A549 treated with Hydrocortisone at 1 μM for 4 hours (cell line): Measurements from ENCODE around the gene C11orf98. TPM values are rescaled to one million over a fixed set of nuclear protein-coding genes. Genes with fewer than 3 reads are reported as not detected.

Experiments used
- total RNA-seq: library from RNA; stranded (reverse); fragments of 200-300 nt; extraction: Qiagen RNA extraction; gene quantifications from 5 replicates; pipeline ENCODE4 v1.2.3, GENCODE V29; 2022

C11orf98 gene
- total RNA-seq = 115 to 147 TPM (median 128 TPM) in 5 replicates

DNA sequence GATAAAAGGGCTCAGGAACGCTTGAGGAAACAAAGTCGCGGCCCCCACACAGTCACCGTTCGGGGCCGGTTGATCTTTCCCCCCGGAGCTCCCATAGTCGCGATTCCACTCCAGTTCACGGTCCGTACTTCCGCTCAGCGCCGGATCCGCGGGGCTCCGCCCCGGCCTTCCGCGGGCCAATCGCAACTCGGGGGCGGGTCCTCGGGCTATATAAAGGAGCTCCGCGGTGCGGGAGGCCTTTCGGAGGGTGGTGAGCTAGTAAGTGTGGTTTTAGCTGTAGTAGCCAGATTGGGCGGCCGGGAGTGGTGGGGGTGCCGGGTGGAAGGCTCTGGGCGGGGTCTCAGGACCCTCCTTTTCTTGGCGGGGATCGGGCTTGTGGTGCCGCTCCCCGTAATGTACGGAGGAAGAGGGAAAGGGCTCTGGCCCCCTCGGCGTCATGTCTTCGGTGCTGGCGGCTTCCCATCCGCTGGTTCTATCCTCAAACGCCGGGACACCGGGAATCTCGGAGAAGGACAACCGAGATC is at the start of gene C11orf98, which contains the start of gene CSKMT:
Gene C11orf98 (minus strand): TSS at position 136 of the 524 bp plus-strand sequence. CDS start 41 bp downstream, at position 95.
Gene CSKMT (plus strand): TSS at position 238 of the 524 bp plus-strand sequence. CDS start 568 bp downstream, outside the sequence.

DNA sequence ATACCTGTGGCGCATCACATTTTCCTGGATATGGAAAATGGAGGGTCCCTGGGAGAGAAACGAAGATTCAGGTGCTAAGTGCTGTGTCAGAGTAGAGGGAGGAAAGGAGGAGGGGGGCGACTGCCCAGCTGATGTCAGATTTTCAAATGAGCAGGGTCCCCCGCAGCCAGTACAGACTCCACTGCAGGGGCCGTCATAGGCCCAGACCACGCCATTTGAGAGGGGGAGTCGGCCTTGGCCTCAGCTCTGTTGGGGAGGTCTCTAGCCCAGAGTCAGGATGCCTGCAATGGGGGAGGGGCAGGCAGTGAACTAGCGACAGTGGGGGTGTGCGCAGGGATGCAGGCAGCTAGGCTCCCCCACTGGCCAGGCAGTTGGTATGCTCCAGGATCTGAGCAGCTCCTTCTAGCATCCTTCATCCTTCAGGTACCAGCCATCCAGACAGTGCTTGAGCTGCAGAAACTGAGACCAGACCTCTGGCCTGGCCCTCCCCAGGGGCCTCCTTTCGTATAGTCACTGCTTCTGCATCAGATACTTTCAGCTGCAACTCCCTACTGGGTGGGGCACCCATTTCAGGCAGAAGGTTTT is 42.4 kb upstream of the C11orf98 start, which contains the start of the genes BSCL2 and GNG3:
Gene BSCL2 (minus strand): TSS at position 148 of the 585 bp plus-strand sequence. CDS start 229 bp downstream, outside the sequence.
Gene GNG3 (plus strand): TSS at position 400 of the 585 bp plus-strand sequence. CDS start 620 bp downstream, outside the sequence.

DNA sequence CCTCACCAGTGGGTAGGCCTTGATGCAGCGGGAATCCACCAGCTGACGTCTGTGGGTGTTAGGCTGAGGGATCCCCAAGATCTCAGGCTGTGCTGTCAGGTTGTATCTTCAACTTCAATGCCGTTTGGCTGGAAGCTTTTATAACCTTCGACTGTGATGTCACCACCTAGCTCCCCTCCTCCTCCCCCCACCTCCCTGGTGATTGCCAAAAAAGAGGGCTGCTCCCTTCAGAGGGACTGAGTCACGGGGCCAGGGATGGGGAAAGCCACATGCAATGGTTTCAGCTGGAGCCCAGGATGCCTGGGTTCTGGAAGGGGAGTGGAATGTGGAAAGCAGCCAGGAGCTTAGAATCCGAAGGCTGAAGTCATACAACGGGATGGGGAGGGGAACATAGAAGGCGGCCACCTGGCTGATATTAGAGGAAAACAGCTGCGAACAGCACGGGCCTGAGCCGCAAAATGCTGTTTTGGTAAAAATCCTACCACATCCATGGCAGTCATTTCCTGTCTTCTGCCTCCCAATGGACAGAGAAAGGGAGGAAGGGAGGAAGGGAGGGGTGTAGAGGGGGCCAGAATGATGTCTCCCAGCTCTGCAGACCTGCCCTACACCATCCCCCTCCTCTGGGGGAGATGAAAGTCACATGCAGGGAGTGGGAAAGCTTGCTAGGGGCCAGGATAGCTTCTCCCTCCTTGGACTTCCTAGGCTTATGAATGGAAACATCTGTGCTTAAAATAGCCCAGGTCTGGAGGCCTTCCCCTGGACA is 24.6 kb upstream of the C11orf98 start, which contains the start of gene LRRN4CL:
Gene LRRN4CL (minus strand): TSS at position 110 of the 763 bp plus-strand sequence. CDS start 1,022 bp downstream, outside the sequence.

DNA sequence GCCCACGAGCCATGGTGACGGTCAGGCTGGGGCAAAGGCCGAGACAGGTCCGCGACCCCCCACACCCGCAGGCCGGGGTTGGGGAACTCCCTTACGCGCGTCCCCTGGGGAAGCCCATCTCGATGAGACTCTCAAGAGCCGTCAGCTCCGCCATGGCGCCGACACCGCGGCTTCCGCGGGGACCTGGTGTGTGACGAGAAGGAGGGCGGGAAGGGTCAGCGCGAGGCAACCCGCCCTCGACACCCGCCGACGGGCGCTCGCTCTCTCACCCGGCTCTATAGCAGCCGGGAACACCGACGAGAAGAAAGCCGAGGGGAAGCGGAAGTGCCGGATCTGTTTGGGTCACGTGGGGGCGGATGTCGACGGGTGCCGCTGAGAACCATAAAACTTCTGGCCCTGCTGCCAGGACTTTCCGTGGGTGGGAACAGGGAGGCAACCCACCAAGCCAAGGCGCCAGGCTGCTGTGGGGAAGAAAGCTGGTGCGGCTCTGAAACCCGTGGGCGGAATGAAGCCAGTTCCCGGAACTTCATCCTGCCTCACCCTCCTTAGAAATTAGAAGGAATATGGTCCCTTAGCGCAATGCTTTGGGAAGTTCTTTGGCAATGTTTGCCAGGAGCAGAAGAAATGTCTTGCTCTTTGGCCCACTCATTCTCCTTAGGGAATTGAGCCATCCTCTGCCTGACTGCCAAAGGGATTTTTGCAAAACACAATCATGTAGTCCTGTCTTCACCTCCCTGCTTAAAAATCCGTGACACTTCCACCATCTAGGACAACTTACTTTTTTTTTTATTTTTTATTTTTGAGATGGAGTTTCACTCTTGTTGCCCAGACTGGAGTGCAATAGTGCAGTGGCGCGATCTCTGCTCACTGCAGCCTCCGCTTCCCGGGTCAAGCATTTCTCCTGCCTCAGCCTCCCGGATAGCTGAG is 14.0 kb upstream of the C11orf98 start, which contains the start of gene UBXN1:
Gene UBXN1 (minus strand): TSS at position 304 of the 927 bp plus-strand sequence. CDS start 150 bp downstream, at position 154.

DNA sequence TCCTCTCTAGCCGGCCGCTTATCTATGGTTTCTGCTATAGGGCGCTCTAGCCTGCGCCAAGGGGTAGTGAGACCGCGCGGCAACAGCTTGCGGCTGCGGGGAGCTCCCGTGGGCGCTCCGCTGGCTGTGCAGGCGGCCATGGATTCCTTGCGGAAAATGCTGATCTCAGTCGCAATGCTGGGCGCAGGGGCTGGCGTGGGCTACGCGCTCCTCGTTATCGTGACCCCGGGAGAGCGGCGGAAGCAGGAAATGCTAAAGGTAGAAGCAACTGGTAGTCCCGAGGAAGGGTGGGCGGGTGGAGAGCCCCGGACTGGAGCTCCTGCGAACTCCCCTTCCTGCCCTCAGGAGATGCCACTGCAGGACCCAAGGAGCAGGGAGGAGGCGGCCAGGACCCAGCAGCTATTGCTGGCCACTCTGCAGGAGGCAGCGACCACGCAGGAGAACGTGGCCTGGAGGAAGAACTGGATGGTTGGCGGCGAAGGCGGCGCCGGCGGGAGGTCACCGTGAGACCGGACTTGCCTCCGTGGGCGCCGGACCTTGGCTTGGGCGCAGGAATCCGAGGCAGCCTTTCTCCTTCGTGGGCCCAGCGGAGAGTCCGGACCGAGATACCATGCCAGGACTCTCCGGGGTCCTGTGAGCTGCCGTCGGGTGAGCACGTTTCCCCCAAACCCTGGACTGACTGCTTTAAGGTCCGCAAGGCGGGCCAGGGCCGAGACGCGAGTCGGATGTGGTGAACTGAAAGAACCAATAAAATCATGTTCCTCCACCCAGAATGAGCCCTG is 6.8 kb upstream of the C11orf98 start, which contains the start of the genes LBHD1 and UQCC3:
Gene LBHD1 (minus strand): TSS at position 660 of the 782 bp plus-strand sequence. CDS start 2,236 bp downstream, outside the sequence.
Gene UQCC3 (plus strand): TSS at position 66 of the 782 bp plus-strand sequence. CDS start 73 bp downstream, at position 139.

DNA sequence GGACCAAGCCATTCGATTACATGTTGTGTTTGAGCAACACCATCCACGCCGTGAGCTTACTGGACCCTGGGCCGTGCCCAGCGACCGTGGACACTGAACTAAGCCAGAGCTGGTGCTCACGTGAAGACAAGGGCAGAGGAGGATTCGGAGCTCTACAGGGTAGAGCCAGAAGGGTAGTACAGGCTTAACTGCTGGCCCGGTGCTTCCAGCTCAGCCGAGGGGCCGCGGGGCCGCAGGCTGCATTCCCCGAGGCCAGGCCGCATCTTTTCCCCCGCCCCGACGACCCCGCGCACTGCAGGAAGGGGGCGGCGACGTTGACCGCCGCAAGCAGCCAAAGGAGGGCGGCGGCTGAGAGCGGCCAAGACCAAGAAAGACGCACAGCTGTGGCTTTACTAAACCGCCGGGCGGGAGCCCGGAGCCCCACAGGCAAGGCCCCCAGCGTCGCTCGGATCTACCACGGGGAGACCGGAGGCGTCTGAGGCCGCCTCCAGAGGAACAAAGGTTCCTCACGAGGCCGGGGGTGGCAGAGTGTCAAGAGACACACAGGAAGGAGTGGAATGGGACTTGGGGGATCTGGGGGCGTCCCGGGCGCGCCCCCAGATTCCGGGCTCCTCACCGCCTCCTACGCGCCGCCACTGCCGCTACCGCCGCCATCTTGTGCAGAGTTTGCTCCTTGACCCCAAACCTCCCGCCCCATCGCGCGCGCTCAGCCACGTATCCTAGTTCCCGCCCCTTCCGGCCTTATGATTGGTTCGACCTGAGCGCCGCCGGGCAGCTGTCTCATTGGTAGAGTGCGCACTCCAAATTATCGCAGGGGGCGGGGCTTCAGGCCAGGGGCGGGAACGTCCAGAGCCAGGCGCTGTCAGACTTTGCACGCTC is 18.8 kb downstream of the C11orf98 start, which contains the start of gene GANAB:
Gene GANAB (minus strand): TSS at position 668 of the 879 bp plus-strand sequence. CDS start 14 bp downstream, at position 654.

DNA sequence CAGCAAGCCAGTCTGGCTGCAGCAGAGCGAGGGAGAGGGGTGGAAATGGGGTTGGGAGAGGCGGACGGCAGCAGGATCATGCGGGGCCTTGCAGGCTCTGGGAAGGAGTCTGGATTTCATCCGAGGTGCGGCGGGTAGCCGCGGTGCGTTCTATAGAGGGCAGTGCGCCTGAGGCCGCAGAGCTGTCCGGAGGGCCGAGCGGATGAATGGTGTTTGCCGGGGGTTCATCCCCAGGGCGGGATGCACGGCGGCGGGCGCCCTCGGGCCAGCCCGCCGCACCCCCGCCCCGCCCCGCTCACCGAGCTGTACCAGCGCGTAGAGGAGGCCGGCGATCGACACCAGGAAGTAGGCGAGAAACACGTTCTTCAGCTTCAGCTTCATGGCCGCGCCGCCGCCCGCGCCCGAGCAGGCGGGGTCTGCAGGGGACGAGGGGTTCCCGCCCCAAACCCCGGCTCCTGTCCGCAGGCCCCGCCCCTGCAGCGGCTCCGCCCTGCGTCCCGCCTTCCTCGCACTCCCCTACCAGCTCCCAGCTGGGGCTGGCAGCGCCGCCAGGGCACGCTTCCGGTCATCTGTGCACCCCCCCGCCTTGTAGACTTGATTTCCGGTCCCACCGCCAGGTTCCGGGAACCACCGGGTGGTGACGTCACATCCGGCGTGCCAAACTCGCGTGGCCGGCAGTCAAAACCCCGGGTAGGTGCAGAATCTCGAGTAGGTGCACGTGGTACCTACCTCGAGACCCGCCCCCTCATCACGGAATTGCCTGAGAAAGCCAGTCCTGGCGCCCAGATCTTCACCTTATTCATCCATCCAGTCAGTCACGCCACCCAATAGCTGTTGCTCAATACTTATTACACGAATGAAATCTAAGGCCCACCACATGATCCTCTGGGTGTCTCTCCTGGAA is 43.2 kb downstream of the C11orf98 start, which contains the start of gene B3GAT3:
Gene B3GAT3 (minus strand): TSS at position 420 of the 904 bp plus-strand sequence. CDS start 39 bp downstream, at position 381.

Other genes starting within 250 kb of the C11orf98 start
- gene SCGB1A1, start 246.2 kb downstream of the C11orf98 start, total RNA-seq = not detected in 5 replicates
- gene AHNAK, start 118.4 kb downstream of the C11orf98 start, total RNA-seq = 308 to 468 TPM (median 395 TPM) in 5 replicates
- gene EEF1G, start 91.3 kb downstream of the C11orf98 start, total RNA-seq = 1,875 to 2,021 TPM (median 1,992 TPM) in 5 replicates
- 15.8 to 17.4 TPM (median 16.7 TPM) in 5 replicates for gene TUT1, start 73.7 kb downstream of the C11orf98 start, total RNA-seq
- gene MTA2, start 63.3 kb downstream of the C11orf98 start, total RNA-seq = 84.4 to 102 TPM (median 85.9 TPM) in 5 replicates
- 19.0 to 23.2 TPM (median 21.8 TPM) in 5 replicates for gene EML3, start 52.4 kb downstream of the C11orf98 start, total RNA-seq
- 3.5 to 4.7 TPM (median 4.4 TPM) in 5 replicates for gene ROM1, start 52.0 kb downstream of the C11orf98 start, total RNA-seq
- gene B3GAT3, start 43.2 kb downstream of the C11orf98 start, total RNA-seq = 45.9 to 56.9 TPM (median 52.4 TPM) in 5 replicates
- 243 to 305 TPM (median 258 TPM) in 5 replicates for gene GANAB, start 18.6 kb downstream of the C11orf98 start, total RNA-seq
- 20.6 to 22.8 TPM (median 21.6 TPM) in 5 replicates for gene INTS5, start 11.9 kb downstream of the C11orf98 start, total RNA-seq
- 8.2 to 15.6 TPM (median 12.8 TPM) in 5 replicates for gene CSKMT, start 102 bp upstream of the C11orf98 start, total RNA-seq
- 22.5 to 36.2 TPM (median 32.9 TPM) in 5 replicates for gene UQCC3, start 6.5 kb upstream of the C11orf98 start, total RNA-seq
- gene LBHD1, start 7.1 kb upstream of the C11orf98 start, total RNA-seq = 3.9 to 5.5 TPM (median 5.2 TPM) in 5 replicates
- gene UBXN1, start 13.9 kb upstream of the C11orf98 start, total RNA-seq = 106 to 120 TPM (median 114 TPM) in 5 replicates
- gene LRRN4CL, start 24.3 kb upstream of the C11orf98 start, total RNA-seq = 0.07 to 0.13 TPM (median 0.11 TPM) in 4 of 5 replicates, not detected in the other
- 63.8 to 87.2 TPM (median 72.5 TPM) in 5 replicates for gene BSCL2, start 42.2 kb upstream of the C11orf98 start, total RNA-seq
- gene GNG3, start 42.5 kb upstream of the C11orf98 start, total RNA-seq = not detected in 5 replicates
- gene HNRNPUL2, start 62.2 kb upstream of the C11orf98 start, total RNA-seq = 38.5 to 50.6 TPM (median 40.7 TPM) in 5 replicates
- 29.2 to 32.7 TPM (median 31.6 TPM) in 5 replicates for gene TTC9C, start 63.3 kb upstream of the C11orf98 start, total RNA-seq
- 1.0 to 1.6 TPM (median 1.5 TPM) in 5 replicates for gene ZBTB3, start 89.0 kb upstream of the C11orf98 start, total RNA-seq
- 156 to 190 TPM (median 177 TPM) in 5 replicates for gene POLR2G, start 96.4 kb upstream of the C11orf98 start, total RNA-seq
- gene TAF6L, start 106.2 kb upstream of the C11orf98 start, total RNA-seq = 12.6 to 15.2 TPM (median 13.6 TPM) in 5 replicates
- 64.4 to 93.7 TPM (median 85.8 TPM) in 5 replicates for gene TMEM179B, start 122.2 kb upstream of the C11orf98 start, total RNA-seq
- 20.1 to 29.2 TPM (median 26.5 TPM) in 5 replicates for gene TMEM223, start 126.8 kb upstream of the C11orf98 start, total RNA-seq
- 47.7 to 51.9 TPM (median 49.5 TPM) in 5 replicates for gene NXF1, start 140.2 kb upstream of the C11orf98 start, total RNA-seq
- gene STX5, start 166.8 kb upstream of the C11orf98 start, total RNA-seq = 19.0 to 25.5 TPM (median 24.6 TPM) in 5 replicates
- not detected in 5 replicates for gene TEX54, start 167.6 kb upstream of the C11orf98 start, total RNA-seq
- 74.2 to 79.9 TPM (median 78.7 TPM) in 5 replicates for gene WDR74, start 174.4 kb upstream of the C11orf98 start, total RNA-seq
- gene SLC3A2, start 215.7 kb upstream of the C11orf98 start, total RNA-seq = 945 to 1,067 TPM (median 951 TPM) in 5 replicates